A549 (cell line): Measurements from ENCODE around the gene ADPRHL1. TPM values are rescaled to one million over a fixed set of nuclear protein-coding genes. Genes with fewer than 3 reads are reported as not detected.

Source experiments
- ATAC-seq, 2 experiments: fragments of 200-7000 bp in 1 of 2; fragments of >200 bp in 1 of 2; cut with Nextera tagmentation in 1 of 2; cut with Tn5 transposase in 1 of 2; 3 replicates each; pipeline versions ENCODE4 v1.8.0 to v1.9.1; 2018 to 2020; ENCODE audit warnings: mild to moderate bottlenecking in 1 of 2, moderate library complexity in 1 of 2
- CTCF ChIA-PET: fragments of 300-600 bp; sonication (Branson Sonifier 250); formaldehyde crosslinking; extraction: SDS; loops from one replicate; lab custom pipeline; 2021; ENCODE audit warnings: antibody characterized with exemption, inconsistent platforms; lab: Yijun Ruan, JAX
- POLR2A ChIA-PET: fragments of 350-600 bp; formaldehyde crosslinking; extraction: SDS; loops from one replicate; lab custom pipeline; 2021; ENCODE audit warnings: antibody characterized with exemption, inconsistent platforms; lab: Yijun Ruan, JAX
- DNase-seq, 2 experiments: peaks; one replicate each; pipeline versions ENCODE4 v3.0.0 to v3.0.0-alpha.2; 2011 to 2016; ENCODE audit warnings: low read depth in 1 of 2, low spot score in 1 of 2
- FAIRE-seq: peaks from 2 replicates; lab custom pipeline; 2011; peaks lifted over from hg19 to GRCh38; lab: Jason Lieb, UNC
- H3K27ac ChIP-seq, 2 experiments: fragments of >200 bp; sonication (Bioruptor Twin); formaldehyde crosslinking; 3 replicates each; pipeline ENCODE4 v1.5.1; 2016 to 2017
- H3K4me1 ChIP-seq: fragments of >200 bp; sonication (Bioruptor Twin); formaldehyde crosslinking; 3 replicates; pipeline ENCODE4 v1.6.1; 2016
- H3K4me2 ChIP-seq: fragments of >200 bp; sonication (Bioruptor Twin); formaldehyde crosslinking; 3 replicates; pipeline ENCODE4 v1.6.1; 2016
- H3K4me3 ChIP-seq: fragments of >200 bp; sonication (Bioruptor Twin); formaldehyde crosslinking; 3 replicates; pipeline ENCODE4 v1.5.1; 2016
- H3K9me3 ChIP-seq: fragments of >200 bp; sonication (Bioruptor Twin); formaldehyde crosslinking; 3 replicates; pipeline ENCODE4 v1.6.1; 2016
- CBX2 ChIP-seq: fragments of 200-600 bp; sonication (generic); IDR thresholded peaks from 2 replicates; pipeline ENCODE4 v1.6.1; 2016; ENCODE audit warnings: low read depth, mild to moderate bottlenecking, borderline replicate concordance
- CEBPB ChIP-seq, 2 experiments: fragments of >200 bp in 1 of 2; sonication (Bioruptor Twin) in 1 of 2; formaldehyde crosslinking in 1 of 2; IDR thresholded peaks; 2 replicates each; pipeline ENCODE4 v1.6.1; 2012 to 2016
- EHF ChIP-seq: fragments of 250-450 bp; sonication (Bioruptor Pico); IDR thresholded peaks from 2 replicates; pipeline ENCODE4 v1.5.0; 2020; ENCODE audit warnings: mild to moderate bottlenecking
- EHMT2 ChIP-seq: fragments of 200-600 bp; sonication (generic); IDR thresholded peaks from 2 replicates; pipeline ENCODE4 v1.6.1; 2016; ENCODE audit warnings: antibody characterized with exemption, low read depth, mild to moderate bottlenecking, moderate library complexity
- FOSB ChIP-seq: fragments of 250-450 bp; sonication (Bioruptor Pico); IDR thresholded peaks from 2 replicates; pipeline ENCODE4 v1.5.0; 2020; ENCODE audit warnings: mild to moderate bottlenecking, moderate library complexity
- HOXA7 ChIP-seq: fragments of 250-450 bp; sonication (Bioruptor Pico); IDR thresholded peaks from 2 replicates; pipeline ENCODE4 v1.5.0; 2020; ENCODE audit warnings: mild to moderate bottlenecking, moderate library complexity
- HOXB13 ChIP-seq: fragments of 250-450 bp; sonication (Bioruptor Pico); IDR thresholded peaks from 2 replicates; pipeline ENCODE4 v1.5.0; 2020; ENCODE audit warnings: low read depth, mild to moderate bottlenecking, moderate library complexity
- JUN ChIP-seq, 2 experiments: fragments of >200 bp; sonication (Bioruptor Twin); formaldehyde crosslinking; IDR thresholded peaks; 2 replicates in 1 of 2; 3 replicates in 1 of 2; pipeline ENCODE4 v1.6.1; 2016 to 2017
- JUNB ChIP-seq: fragments of >200 bp; sonication (Bioruptor Twin); formaldehyde crosslinking; IDR thresholded peaks from 2 replicates; pipeline ENCODE4 v1.6.1; 2016
- MAZ ChIP-seq: fragments of 150-350 bp; IDR thresholded peaks from 2 replicates; pipeline ENCODE4 v1.6.1; 2014; ENCODE audit warnings: antibody characterized with exemption, low read depth, low read length, borderline replicate concordance
- NFE2L2 ChIP-seq: fragments of 150-350 bp; conservative IDR thresholded peaks from 2 replicates; pipeline ENCODE4 v1.6.1; 2014; ENCODE audit warnings: low read length
- NPAS2 ChIP-seq: fragments of 250-450 bp; sonication (Bioruptor Pico); IDR thresholded peaks from 2 replicates; pipeline ENCODE4 v1.8.0; 2022; ENCODE audit warnings: mild to moderate bottlenecking, moderate library complexity, borderline replicate concordance
- PHF8 ChIP-seq: fragments of 200-600 bp; sonication (generic); IDR thresholded peaks from 2 replicates; pipeline ENCODE4 v1.6.1; 2016; ENCODE audit warnings: low read depth, mild to moderate bottlenecking, antibody characterized with exemption, moderate library complexity, borderline replicate concordance
- POLR2AphosphoS2 ChIP-seq: conservative IDR thresholded peaks from 2 replicates; pipeline ENCODE4 v1.6.1; 2012; ENCODE audit warnings: low read length, improper control_type of control experiment, inconsistent platforms
- RARB ChIP-seq: fragments of 250-450 bp; sonication (Bioruptor Pico); IDR thresholded peaks from 2 replicates; pipeline ENCODE4 v1.8.0; 2021; ENCODE audit warnings: mild to moderate bottlenecking, moderate library complexity
- RCOR1 ChIP-seq: fragments of 150-350 bp; IDR thresholded peaks from 2 replicates; pipeline ENCODE4 v1.6.1; 2014; ENCODE audit warnings: antibody characterized with exemption, low read length, low read depth
- SMC3 ChIP-seq: fragments of >200 bp; sonication (Bioruptor Twin); formaldehyde crosslinking; IDR thresholded peaks from 3 replicates; pipeline ENCODE4 v1.6.1; 2018; ENCODE audit warnings: inconsistent platforms
- TP53 ChIP-seq: fragments of 250-450 bp; sonication (Bioruptor Pico); IDR thresholded peaks from 2 replicates; pipeline ENCODE4 v1.5.0; 2021; ENCODE audit warnings: mild to moderate bottlenecking, moderate library complexity
- WGBS: methylation state at CpG from one replicate; pipeline ENCODE4 v1.1.6; 2017; ENCODE audit errors: missing lambda C conversion rate; 5-methylcytosine and 5-hydroxymethylcytosine counted together
- polyA plus RNA-seq, 4 experiments: library from polyadenylated mRNA; depleted of rRNA in 3 of 4; stranded (reverse); fragments of >200 nt; fragmentation: RNase III in 1 of 4; extraction: RNeasy Plus Mini Kit Qiagen cat#74134 plus additional on column Dnase treatment in 1 of 4; gene quantifications; 2 replicates in 3 of 4; 3 replicates in 1 of 4; pipeline ENCODE4 v1.2.3, GENCODE V29; 2011 to 2017
- TF ChIP-seq, protein P1 (sequence below): fragments of 250-450 bp; sonication (Bioruptor Pico); IDR thresholded peaks from 2 replicates; pipeline ENCODE4 v1.5.0; 2020; ENCODE audit warnings: low read depth, mild to moderate bottlenecking, moderate library complexity
- TF ChIP-seq, protein P2 (sequence below): fragments of >200 bp; sonication (Bioruptor Twin); formaldehyde crosslinking; IDR thresholded peaks from 3 replicates; pipeline ENCODE4 v1.5.1; 2016
- TF ChIP-seq, protein P3 (sequence below): IDR thresholded peaks from 2 replicates; pipeline ENCODE4 v1.6.1; 2012
- TF ChIP-seq, protein P4 (sequence below): fragments of 250-450 bp; sonication (Bioruptor Pico); IDR thresholded peaks from 2 replicates; pipeline ENCODE4 v1.5.0; 2021; ENCODE audit warnings: mild to moderate bottlenecking, moderate library complexity, borderline replicate concordance
- TF ChIP-seq, protein P5 (sequence below): IDR thresholded peaks from 2 replicates; pipeline ENCODE4 v1.6.1; 2012

ADPRHL1 gene
- polyA plus RNA-seq, 2 of the 4 experiments (the other 2 are of a cell fraction) = 11.0 to 11.4 TPM

DNA sequence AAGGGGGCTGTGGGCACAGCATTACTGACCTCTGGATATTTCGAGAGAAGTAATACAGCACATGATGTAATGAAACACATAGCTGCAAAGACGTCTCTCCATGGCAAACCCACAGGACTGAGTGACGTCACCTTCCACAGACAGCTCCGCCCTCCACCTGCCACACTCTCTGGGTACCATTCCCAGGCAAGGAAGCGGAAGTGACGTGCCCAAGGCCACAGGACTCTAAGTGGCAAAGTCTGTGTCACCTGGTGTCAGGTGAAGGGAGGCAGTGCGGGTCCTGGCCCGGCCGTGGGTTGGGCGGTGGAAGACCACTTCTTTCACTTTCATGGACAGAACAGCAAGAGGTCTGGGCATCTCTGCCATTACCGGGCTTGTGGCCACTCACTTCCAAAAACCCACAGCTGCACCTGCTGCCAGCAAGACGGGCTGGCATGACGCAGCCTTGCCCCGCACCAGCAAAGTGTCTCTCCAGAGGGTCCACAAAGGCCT is 6.8 kb upstream of the ADPRHL1 start:
- WGBS = 92% methylated on average over 6 of the region's 14 CpGs
- no peak for FAIRE-seq
- H3K4me3 ChIP-seq = no peak overlapping the region
- CTCF ChIA-PET = interaction anchor here (0.6 kb wide), 1 partner anchor 139 kb away, joined by 3 read pairs; no protein-coding TSS in a partner anchor
- POLR2A ChIA-PET = no interaction called here
- no peaks in the 10 kb centered on the region for H3K9me3 ChIP-seq
- no peak for DNase-seq
- TF ChIP-seq NFE2L2 (no peak), SMC3 (no peak)
- TF ChIP-seq, protein P1, sequence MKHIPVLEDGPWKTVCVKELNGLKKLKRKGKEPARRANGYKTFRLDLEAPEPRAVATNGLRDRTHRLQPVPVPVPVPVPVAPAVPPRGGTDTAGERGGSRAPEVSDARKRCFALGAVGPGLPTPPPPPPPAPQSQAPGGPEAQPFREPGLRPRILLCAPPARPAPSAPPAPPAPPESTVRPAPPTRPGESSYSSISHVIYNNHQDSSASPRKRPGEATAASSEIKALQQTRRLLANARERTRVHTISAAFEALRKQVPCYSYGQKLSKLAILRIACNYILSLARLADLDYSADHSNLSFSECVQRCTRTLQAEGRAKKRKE = no peak
- H3K27ac ChIP-seq = no peak overlapping the region
- H3K4me1 ChIP-seq = no peaks in the 10 kb centered on the region
- no peak overlapping the region for H3K4me2 ChIP-seq
- ATAC-seq = no peak

DNA sequence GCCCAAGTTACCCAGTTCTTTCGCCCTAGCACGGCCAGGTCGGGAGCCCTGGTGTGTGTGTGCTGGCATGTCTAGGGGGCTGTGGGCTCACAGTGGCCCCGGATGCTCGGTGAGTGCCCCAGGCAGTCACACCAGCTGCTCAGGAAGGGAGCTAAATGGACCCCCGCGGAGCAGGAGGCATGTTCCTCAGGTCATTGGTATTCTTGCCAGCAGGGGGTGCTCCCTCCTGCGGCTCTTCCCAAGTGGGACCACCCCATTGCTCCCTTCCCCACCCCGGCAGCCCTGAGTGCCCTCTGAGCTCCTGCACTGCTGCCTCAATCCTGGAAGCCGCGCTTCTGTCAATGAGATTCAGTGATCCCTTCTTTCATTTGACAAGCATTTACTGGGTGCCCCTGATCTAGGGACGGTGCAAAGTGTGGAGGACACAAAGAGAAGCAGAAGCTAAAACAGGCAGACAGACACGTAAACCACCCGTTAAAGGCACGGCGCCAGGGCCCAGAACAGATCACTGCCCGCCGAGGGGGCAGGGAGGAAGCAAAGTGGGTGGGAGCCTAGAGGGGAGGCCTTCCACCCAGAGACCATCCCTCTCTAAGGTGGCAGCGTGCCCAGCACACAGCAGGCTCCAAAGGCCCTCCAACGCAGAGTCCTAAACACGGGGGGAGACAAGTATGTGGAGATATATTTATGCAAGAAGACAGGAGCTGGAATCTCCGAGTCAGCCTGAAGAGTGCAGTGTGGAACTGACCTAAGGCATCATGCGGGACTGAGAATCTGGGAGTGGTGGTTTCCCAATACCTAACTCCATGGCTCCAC is 5.2 kb upstream of the ADPRHL1 start:
- Histone ChIP-seq H3K27ac (no peak overlapping the region), H3K4me1 (no peaks in the 10 kb centered on the region), H3K4me3 (no peak overlapping the region), H3K9me3 (no peaks in the 10 kb centered on the region), H3K4me2 (no peak overlapping the region)
- DNase-seq = peak; percentile 12 to 21
- no peak for FAIRE-seq
- WGBS = 85% methylated on average over 14 of the region's 23 CpGs
- CTCF ChIA-PET = interaction anchor here (0.6 to 2.4 kb wide), 6 partner anchors 17 to 105 kb away, joined by 3 to 12 read pairs (median 5); no protein-coding TSS in a partner anchor
- POLR2A ChIA-PET = interaction anchor here (0.7 kb wide), 1 partner anchor 33 kb away, joined by 3 read pairs; a partner anchor contains a TSS
- peak; percentile 43 to 72; a peak in 4 of 6 replicates for ATAC-seq
- TF ChIP-seq FOSB (CRISPR knock-in tag) (no peak), CBX2 (no peak), POLR2AphosphoS2 (no peak)
- TF ChIP-seq, protein P2, sequence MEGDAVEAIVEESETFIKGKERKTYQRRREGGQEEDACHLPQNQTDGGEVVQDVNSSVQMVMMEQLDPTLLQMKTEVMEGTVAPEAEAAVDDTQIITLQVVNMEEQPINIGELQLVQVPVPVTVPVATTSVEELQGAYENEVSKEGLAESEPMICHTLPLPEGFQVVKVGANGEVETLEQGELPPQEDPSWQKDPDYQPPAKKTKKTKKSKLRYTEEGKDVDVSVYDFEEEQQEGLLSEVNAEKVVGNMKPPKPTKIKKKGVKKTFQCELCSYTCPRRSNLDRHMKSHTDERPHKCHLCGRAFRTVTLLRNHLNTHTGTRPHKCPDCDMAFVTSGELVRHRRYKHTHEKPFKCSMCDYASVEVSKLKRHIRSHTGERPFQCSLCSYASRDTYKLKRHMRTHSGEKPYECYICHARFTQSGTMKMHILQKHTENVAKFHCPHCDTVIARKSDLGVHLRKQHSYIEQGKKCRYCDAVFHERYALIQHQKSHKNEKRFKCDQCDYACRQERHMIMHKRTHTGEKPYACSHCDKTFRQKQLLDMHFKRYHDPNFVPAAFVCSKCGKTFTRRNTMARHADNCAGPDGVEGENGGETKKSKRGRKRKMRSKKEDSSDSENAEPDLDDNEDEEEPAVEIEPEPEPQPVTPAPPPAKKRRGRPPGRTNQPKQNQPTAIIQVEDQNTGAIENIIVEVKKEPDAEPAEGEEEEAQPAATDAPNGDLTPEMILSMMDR = peak; percentile 25; the same call in 1 of the 3 replicates

DNA sequence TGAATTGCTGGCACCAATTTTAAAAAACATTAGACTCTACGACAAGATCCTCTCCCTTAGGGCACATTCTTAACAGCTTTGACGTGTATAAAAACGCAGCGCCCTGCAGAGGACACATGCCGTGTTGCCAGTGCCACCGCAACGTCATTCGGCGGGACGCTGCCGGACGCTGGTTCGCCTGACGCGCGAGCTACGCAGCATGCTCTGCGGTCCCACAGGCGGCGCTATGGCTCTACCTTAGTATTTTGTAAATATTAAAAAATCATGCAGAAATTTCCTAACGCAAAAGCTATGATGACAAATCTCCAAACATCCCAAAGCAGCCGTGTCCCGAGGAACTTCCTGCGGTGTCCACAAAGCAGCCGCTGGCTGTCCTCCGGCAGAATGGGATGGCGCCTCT is 4.2 kb upstream of the ADPRHL1 start:
- ATAC-seq = no peak; a peak in 1 of 6 replicates
- Histone ChIP-seq H3K4me2 (no peak overlapping the region), H3K4me1 (no peaks in the 10 kb centered on the region), H3K27ac (no peak overlapping the region), H3K4me3 (no peak overlapping the region), H3K9me3 (no peaks in the 10 kb centered on the region)
- POLR2A ChIA-PET = interaction anchor here (0.7 kb wide), 1 partner anchor 34 kb away, joined by 3 read pairs; a partner anchor contains a TSS
- WGBS = 91% methylated on average over 27 of the region's 27 CpGs
- no peak for FAIRE-seq
- no peak for DNase-seq
- CTCF ChIA-PET = interaction anchor here (0.8 to 2.4 kb wide), 5 partner anchors 9 to 106 kb away, joined by 3 to 12 read pairs (median 5); no protein-coding TSS in a partner anchor
- no peak for TF ChIP-seq RARB
- TF ChIP-seq HOXA7 = no peak
- no peak for TF ChIP-seq TP53 (CRISPR knock-in tag)
- no peak for TF ChIP-seq RCOR1
- TF ChIP-seq EHF (CRISPR knock-in tag) = no peak
- TF ChIP-seq JUNB = no peak
- TF ChIP-seq, protein P3, sequence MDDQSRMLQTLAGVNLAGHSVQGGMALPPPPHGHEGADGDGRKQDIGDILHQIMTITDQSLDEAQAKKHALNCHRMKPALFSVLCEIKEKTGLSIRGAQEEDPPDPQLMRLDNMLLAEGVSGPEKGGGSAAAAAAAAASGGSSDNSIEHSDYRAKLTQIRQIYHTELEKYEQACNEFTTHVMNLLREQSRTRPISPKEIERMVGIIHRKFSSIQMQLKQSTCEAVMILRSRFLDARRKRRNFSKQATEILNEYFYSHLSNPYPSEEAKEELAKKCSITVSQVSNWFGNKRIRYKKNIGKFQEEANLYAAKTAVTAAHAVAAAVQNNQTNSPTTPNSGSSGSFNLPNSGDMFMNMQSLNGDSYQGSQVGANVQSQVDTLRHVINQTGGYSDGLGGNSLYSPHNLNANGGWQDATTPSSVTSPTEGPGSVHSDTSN = no peak
- no peak for TF ChIP-seq NPAS2 (CRISPR knock-in tag)
- TF ChIP-seq HOXB13 (CRISPR knock-in tag) = no peak
- TF ChIP-seq PHF8 = no peak
- TF ChIP-seq NFE2L2 = no peak
- TF ChIP-seq MAZ = no peak
- TF ChIP-seq, protein P1 = no peak
- TF ChIP-seq EHMT2 = no peak
- TF ChIP-seq CEBPB (IDR thresholded peaks at IDR 0.05) = no peak
- no peak for TF ChIP-seq JUN (IDR thresholded peaks at IDR 0.05)
- TF ChIP-seq, protein P4, sequence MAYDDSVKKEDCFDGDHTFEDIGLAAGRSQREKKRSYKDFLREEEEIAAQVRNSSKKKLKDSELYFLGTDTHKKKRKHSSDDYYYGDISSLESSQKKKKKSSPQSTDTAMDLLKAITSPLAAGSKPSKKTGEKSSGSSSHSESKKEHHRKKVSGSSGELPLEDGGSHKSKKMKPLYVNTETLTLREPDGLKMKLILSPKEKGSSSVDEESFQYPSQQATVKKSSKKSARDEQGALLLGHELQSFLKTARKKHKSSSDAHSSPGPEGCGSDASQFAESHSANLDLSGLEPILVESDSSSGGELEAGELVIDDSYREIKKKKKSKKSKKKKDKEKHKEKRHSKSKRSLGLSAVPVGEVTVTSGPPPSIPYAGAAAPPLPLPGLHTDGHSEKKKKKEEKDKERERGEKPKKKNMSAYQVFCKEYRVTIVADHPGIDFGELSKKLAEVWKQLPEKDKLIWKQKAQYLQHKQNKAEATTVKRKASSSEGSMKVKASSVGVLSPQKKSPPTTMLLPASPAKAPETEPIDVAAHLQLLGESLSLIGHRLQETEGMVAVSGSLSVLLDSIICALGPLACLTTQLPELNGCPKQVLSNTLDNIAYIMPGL (CRISPR knock-in tag) = no peak
- TF ChIP-seq, protein P5, sequence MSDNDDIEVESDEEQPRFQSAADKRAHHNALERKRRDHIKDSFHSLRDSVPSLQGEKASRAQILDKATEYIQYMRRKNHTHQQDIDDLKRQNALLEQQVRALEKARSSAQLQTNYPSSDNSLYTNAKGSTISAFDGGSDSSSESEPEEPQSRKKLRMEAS = no peak
